Measurements from ENCODE around the gene EDC3. TPM values are rescaled to one million over a fixed set of nuclear protein-coding genes. Genes with fewer than 3 reads are reported as not detected.

EDC3 gene
- polyA plus RNA-seq, 2 donors, result 12.2 to 14.5 TPM

DNA sequence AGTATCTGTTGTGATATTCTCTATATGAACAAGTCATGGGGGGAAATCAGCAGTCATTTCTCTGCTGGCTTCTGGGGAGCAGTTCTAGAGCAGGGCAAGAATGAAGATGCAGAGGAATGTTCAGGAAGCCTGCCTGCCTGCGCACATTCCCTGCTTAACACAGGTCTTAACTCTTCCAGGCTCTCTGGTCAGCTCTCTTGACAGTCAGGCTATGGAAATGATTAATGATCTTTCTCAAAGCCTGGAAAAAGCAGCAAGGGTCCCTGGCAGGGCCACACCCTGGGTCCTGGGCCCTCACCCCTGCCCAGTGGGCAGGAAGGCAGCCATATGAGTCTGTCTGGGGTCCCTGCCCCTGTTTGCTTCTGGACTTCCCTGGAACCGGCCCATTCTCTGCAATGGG lies 111.6 kb downstream of the EDC3 start:
- Histone ChIP-seq H3K27ac (ENCODE audit: low read depth in 2 of 2, low read length in 1 of 2) (no peak overlapping the region), H3K9me3 (ENCODE audit: control insufficient read depth in 2 of 2, insufficient read depth in 1 of 2, low read depth in 1 of 2, low read length in 1 of 2) (no peaks in the 10 kb centered on the region), H3K27me3 (ENCODE audit: control insufficient read depth in 1 of 2, insufficient read depth in 2 of 2, low read length in 2 of 2) (no peaks in the 10 kb centered on the region), H3K4me1 (ENCODE audit: control insufficient read depth in 2 of 2, insufficient read depth in 2 of 2, low read length in 1 of 2) (peaks cover 4 to 5% of the 10 kb centered on the region in 2 donors), H3K4me3 (ENCODE audit: low read depth in 1 of 2, low read length in 2 of 2) (no peak overlapping the region), H3K36me3 (ENCODE audit: control insufficient read depth in 2 of 2, insufficient read depth in 2 of 2, low read length in 1 of 2) (peaks cover 0 to 1% of the 10 kb centered on the region in 2 donors)
- 79 to 88% methylated on average over 2 of the region's 2 CpGs for WGBS, 2 donors

Other genes starting within 250 kb of the EDC3 start
- gene UBL7, start 234.9 kb downstream of the EDC3 start, polyA plus RNA-seq, result 10 to 100 TPM; 19.0 to 30.0 TPM
- 1 to 10 TPM; 2.6 to 5.0 TPM for gene ARID3B, start 154.8 kb downstream of the EDC3 start, polyA plus RNA-seq
- 10 to 100 TPM; 50.7 to 78.7 TPM for gene CLK3, start 80.2 kb downstream of the EDC3 start, polyA plus RNA-seq
- 1 to 10 TPM in 1 of 2 donors, under 1 TPM in 1; 0.08 to 1.9 TPM for gene CYP1A1, start 29.5 kb upstream of the EDC3 start, polyA plus RNA-seq
- gene CYP1A2, start 52.8 kb upstream of the EDC3 start, polyA plus RNA-seq, result under 1 TPM in 1 of 2 donors, not detected in 1; 0.06 TPM
- gene CSK, start 86.1 kb upstream of the EDC3 start, polyA plus RNA-seq, result 10 to 100 TPM; 79.2 to 96.8 TPM
- under 1 TPM; 0.27 to 0.61 TPM for gene LMAN1L, start 116.8 kb upstream of the EDC3 start, polyA plus RNA-seq
- gene CPLX3, start 130.6 kb upstream of the EDC3 start, polyA plus RNA-seq, result 1 to 10 TPM in 1 of 2 donors, under 1 TPM in 1; 0.48 to 1.2 TPM
- 100 to 1,000 TPM in 1 of 2 donors, 10 to 100 TPM in 1; 68.8 to 143 TPM for gene ULK3, start 147.1 kb upstream of the EDC3 start, polyA plus RNA-seq
- 10 to 100 TPM; 58.9 to 62.3 TPM for gene SCAMP2, start 177.3 kb upstream of the EDC3 start, polyA plus RNA-seq
- gene MPI, start 194.0 kb upstream of the EDC3 start, polyA plus RNA-seq, result 10 to 100 TPM; 26.5 to 27.4 TPM
- gene FAM219B, start 210.8 kb upstream of the EDC3 start, polyA plus RNA-seq, result 10 to 100 TPM; 46.4 to 53.0 TPM
- 100 to 1,000 TPM; 196 to 331 TPM for gene COX5A, start 242.0 kb upstream of the EDC3 start, polyA plus RNA-seq